Retina (tissue), 1 donor: ENCODE results near the gene ANP32B.
"Not testable (repeated sequence)": the region's sequence is repeated elsewhere in the genome, so short reads cannot be mapped to it uniquely, and the experiment has no call there.

Source experiments
- DNase-seq: peaks from one replicate; pipeline ENCODE4 v3.0.0-alpha.2; 2016

The ANP32B gene

DNA sequence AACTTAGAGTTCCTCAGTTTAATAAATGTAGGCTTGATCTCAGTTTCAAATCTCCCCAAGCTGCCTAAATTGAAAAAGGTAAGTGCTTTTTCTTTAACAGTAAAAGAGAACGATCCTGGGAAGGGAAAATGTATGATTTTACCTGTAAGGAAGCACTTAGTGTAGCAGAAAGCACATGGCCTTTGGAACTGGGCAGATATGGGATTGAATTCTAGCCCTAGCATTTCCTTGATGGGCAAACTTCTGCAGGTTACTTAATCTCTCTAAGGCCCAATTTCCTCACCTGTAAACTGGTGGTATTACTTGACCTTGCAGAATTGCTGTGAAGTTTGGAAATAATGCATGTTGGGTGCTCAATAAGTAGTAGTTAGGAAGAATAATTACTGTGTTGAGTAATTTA lies 11.6 kb downstream of the ANP32B start:
- DNase-seq, result no peak

GRCh38 chr9:97996676-97997075 lies 13.5 kb downstream of the ANP32B start:
- DNase-seq, result not testable (repeated sequence)

- DNase-seq, result no peak
Observed at GRCh38 chr9:97997330-97998276, 14.5 kb downstream of the ANP32B start.

DNA sequence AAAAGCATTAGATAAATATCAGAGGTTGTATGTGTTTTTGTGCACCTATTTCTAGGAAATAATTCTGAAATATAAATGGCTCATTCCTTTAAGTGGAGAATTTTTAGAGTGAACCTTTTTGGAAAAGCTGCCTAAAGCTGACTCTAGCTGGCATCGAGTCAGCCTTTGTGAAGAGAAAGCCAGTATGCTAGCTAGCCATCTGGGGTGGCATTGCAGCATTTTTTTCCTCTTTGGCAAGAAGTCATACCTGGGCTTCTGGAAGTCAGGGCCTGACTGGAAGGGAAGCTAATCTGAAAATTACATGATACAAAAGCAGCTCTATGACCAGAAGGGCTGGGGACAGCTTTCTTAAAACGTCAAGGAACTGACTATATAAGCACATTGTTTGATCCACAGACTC lies 19.7 kb downstream of the ANP32B start:
- DNase-seq, result no peak

DNA sequence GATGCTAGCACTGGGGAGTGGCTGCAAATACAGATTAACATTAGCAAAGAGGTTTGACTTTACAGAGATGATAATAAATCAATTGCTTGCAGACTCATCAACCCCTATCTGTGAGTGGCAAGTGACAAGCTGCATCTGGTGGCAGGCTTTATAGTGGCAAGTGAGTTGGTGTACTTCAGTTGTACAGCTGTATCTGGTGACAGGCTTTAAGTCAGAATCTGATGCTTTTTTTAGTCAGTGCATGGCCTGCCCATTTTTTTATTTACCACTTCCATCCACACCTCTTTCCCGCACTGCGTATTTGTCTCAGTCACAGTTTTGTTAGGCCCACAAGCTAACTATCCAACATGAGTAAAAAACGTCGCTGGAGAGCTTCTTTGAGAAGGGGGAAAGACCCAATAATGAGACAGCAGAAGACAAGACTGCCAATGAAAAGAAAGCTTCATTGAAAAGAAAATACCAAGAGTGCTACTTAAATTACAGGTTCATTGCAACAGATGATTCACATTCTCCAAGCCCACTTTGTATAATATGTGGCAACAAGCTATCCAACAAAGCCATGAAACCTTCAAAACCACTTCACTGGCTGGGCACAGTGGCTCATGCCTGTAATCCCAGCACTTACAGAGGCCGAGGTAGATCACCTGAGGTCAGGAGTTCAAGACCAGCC lies 23.1 kb downstream of the ANP32B start:
- DNase-seq, result no peak

- no peak for DNase-seq
Observed at GRCh38 chr9:98007251-98007928, 24.2 kb downstream of the ANP32B start.

- no peak for DNase-seq
Observed at GRCh38 chr9:98008764-98009163, 25.6 kb downstream of the ANP32B start.

GRCh38 chr9:98009437-98009836 lies 26.3 kb downstream of the ANP32B start:
- DNase-seq, result no peak

DNA sequence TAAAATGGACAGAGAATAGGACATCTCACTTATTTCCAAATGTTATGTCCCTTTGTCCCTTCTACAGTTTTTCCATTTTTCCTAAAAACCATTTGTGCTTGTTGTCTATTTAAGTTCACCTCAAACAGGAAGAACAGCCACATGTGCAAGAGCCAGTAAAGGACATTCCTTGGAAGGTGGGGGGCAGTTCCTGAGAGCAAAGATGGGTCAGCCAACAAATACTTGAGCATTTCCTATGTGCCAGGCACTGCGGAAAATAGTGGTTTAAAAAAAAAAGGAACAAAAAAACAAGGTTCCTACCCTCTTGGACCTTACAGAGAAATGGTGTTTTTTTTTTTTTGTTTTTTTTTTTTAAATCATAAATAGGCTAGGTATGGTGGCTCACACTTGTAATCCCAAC lies 26.8 kb downstream of the ANP32B start:
- DNase-seq, result no peak

DNA sequence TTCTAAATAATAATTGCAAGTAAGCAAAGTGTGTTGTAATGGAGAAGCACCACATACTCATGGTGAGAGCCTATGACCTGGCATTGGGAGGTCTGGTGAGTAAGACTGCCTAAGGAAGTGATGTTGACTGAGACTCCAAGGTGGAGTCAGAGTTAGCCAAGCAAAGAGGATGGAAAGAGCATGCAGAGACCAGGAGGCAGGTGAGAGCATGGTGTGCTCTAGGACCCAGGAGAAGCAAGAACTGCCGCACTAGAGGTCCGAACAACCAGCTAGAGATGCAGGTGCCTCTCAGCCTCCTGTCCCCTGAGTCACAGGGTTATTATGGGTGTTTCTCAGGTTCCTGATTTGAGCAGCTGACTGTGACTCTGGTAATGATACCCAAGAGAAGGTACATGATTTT lies 27.3 kb downstream of the ANP32B start:
- DNase-seq, result no peak

DNA sequence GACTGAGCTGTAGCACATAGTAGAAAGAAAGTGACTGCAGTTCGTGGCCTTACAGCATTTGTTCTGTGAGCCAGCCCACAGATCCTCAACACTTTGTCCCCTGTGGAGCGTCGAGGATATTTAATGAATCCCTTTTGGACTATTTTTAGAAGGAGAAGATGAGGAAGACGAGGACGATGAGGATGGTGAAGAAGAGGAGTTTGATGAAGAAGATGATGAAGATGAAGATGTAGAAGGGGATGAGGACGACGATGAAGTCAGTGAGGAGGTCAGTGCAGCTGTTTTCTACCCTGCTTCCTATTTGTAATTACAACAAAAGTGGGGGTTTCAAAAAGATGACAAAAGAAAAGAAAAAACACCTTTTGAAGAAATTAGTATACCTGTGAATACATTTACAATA lies 28.0 kb downstream of the ANP32B start:
- no peak for DNase-seq

DNA sequence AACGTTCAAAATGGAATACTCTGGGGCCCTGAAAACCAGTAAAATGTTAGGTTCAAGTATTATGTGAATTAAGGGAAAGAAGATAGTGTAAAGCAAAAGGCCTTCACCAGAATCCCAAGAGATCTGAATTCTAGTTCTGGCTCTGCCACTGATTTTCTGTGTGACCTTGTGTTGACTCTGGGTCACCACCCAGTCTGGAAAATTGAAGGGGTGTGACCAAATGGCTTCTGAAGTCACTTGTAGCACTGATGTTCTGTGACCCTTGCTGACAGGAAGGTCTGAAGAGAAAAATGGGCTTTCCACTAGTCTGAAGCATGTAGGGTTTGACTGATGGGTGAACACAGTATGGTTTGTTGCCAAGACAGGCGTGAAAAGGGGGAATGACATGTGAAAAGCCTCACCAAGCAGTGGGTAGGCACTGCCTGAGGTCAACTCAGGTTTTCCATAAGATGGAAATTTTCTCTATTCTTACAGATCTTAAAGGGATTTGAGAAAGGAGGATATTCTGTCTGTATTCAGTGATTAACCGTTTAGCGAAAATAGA lies 33.1 kb downstream of the ANP32B start:
- peak; percentile 17 for DNase-seq

GRCh38 chr9:98017306-98017705 lies 34.2 kb downstream of the ANP32B start:
- no peak for DNase-seq

DNA sequence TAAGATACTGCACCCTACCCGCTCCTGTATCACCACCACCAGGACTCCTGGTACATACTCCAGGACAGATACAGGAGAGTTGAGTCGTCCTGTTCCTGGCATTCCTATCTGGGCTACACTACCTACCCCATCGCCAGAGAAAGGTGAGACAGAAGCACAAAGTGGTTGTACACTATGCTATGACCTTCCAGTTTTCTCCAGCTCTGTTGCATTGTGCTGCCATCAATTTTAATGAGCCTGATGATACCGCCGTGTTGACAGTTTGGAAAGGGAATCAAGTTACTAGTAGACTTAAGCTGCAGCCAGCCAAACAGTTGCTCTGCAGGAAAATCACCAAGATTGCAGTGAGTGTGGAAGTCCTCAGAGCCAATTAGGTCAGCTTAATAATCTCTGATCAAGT lies 35.2 kb downstream of the ANP32B start:
- no peak for DNase-seq

DNA sequence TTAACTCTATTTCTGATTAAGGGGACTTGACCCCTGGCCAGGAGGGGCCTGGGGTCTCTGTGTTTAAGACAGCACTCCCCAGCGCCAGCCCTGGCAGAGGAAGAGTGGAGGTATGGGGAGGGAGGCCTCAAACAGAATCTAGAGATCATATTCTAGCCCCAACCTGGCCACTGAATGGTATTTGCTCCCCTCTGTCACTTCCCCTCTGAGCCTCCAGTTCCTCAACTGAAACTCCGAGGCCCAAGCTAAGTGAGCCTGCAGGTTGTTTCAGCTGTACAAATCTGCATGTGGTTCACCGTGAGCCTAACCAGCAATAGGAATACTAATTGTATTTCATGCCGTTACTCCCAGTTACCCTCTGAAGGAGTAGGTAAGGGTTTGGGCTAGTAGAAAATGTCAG lies 36.0 kb downstream of the ANP32B start:
- no peak for DNase-seq

DNA sequence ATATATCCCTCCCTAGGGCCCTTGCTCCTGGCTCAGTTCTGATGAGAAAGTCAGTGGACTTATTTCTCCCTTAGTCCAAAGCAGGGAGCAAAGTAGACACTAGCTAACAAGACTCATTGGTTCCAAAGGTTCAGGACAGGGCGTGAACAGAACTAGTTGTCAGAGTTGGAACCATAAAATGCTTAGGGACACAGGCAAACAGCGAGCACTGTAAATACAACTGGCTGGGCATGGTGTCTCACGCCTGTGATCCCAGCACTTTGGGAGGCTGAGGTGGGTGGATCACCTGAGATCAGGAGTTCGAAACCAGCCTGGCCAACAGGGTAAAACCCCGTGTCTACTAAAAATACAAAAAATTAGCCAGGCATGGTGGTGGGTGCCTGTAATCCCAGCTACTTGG lies 36.7 kb downstream of the ANP32B start:
- DNase-seq, result not testable (repeated sequence)

- DNase-seq, result no peak
Observed at GRCh38 chr9:98020476-98021145, 37.5 kb downstream of the ANP32B start.

DNA sequence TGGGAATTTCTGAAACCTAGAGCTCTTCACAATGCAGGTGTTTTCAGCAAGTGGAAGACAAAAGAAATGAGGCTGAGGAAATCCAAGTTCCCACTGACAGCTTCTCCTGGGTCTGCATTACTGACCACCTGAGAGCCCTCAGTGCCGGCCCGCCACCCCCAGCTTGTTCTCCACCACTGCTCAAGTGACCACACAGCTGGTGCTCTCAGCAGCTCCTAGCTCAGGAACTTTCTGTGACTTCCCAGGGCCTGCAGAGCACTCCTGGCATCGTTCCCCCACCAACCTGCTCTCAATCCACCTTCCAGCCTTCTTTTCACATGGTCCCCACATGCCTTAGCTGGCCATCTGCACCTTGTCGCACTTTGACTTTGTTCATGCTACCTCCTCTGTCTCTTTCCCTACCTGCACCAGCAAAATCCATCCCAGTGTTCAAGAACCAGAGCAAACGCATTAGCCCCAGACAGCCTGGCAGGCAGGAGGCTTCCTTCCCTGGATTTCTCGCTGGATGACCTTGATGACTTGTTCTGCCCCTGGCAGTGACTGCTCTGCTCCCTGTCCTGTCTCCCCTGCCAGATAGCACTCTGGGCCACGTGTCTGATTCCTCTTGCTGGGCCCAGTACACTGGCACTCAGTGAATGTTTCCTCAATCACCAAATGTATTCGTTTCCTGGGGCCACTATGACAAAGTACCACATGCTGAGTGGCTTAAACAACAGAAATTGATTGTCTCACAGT lies 38.3 kb downstream of the ANP32B start:
- no peak for DNase-seq

- no peak for DNase-seq
Observed at GRCh38 chr9:98022447-98022846, 39.3 kb downstream of the ANP32B start.

DNA sequence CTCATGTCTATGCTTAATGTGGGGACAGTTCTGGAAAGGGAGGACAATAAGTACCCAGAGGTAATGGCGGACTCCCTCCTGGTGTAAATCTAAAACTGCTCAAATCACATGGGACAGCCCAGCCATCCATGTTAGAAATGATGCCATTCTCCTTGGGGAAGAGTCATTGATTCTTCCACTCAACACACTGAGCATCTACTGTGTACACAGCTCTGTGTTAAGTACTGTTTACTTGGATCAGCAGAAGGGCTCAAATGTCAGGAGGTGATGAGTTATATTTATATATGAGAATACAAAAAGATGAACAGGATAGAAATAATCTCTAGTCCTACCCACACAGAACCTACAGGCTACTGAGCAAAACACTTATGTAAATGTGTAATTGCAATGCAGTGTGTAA lies 41.6 kb downstream of the ANP32B start:
- no peak for DNase-seq

DNA sequence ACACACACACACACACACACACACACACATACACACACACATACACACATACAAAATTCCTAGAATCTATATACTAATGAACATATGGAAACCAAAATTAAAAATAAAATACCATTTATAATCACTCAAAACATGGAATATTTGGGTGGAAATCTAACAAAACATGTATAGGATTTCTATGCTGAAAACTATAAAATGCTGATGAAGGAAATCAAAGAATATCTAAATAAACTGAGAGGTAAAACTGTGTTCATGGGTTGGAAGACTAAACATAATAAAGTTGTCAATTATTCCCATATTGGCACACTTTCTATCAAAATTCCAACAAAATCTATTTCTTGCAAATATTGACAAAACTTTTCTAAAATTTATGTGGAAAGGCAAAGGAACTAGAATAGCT lies 48.0 kb downstream of the ANP32B start:
- no peak for DNase-seq

- DNase-seq, result no peak
Observed at GRCh38 chr9:98031935-98032334, 48.8 kb downstream of the ANP32B start.
